ENCODE measurements around the gene OMG. TPM values are rescaled to one million over a fixed set of nuclear protein-coding genes. Genes with fewer than 3 reads are reported as not detected.
A peak's percentile ranks its signal among the peaks of the same experiment; 100 is the strongest.
"Not testable (repeated sequence)": the region's sequence is repeated elsewhere in the genome, so short reads cannot be mapped to it uniquely, and the experiment has no call there.

The OMG gene
- total RNA-seq, 2 donors from 2014 or later = 0.26 to 0.42 TPM

- Mint-ChIP-seq H3K4me1 (peaks cover 25% of the 10 kb centered on the region), H3K4me3 (peak within 1 kb of the TSS; percentile 75), H3K36me3 (ENCODE audit: low read depth) (peaks cover 26% of the 10 kb centered on the region), H3K9me3 (no peaks in the 10 kb centered on the region), H3K27me3 (no peaks in the 10 kb centered on the region), H3K27ac (peak within 1 kb of the TSS; percentile 85)
- ATAC-seq (replicated peaks) = peak; percentile 54
These were observed 17.1 kb upstream of the OMG start, which contains the start of gene EVI2B for GRCh38 chr17:31313982-31314781. TSS of gene EVI2B (minus strand) at chr17:31314054. CDS start at chr17:31305609, 8,445 bp downstream.

- peaks cover 23% of the 10 kb centered on the region for H3K4me1 Mint-ChIP-seq
- H3K9me3 Mint-ChIP-seq; ATAC-seq (replicated peaks); H3K27me3 Mint-ChIP-seq: not testable (repeated sequence)
- H3K27ac Mint-ChIP-seq = peak overlapping the region; percentile 85
- H3K36me3 Mint-ChIP-seq (ENCODE audit: low read depth) = peaks cover 16% of the 10 kb centered on the region
- peak overlapping the region; percentile 75 for H3K4me3 Mint-ChIP-seq
These were observed 15.2 kb upstream of the OMG start for GRCh38 chr17:31312223-31312622.

- Mint-ChIP-seq H3K4me1 (peaks cover 23% of the 10 kb centered on the region), H3K4me3 (peak overlapping the region; percentile 75), H3K27ac (peak overlapping the region; percentile 85), H3K9me3 (no peaks in the 10 kb centered on the region), H3K27me3 (no peaks in the 10 kb centered on the region), H3K36me3 (ENCODE audit: low read depth) (peaks cover 18% of the 10 kb centered on the region)
- no peak for ATAC-seq (replicated peaks)
These were observed 14.5 kb upstream of the OMG start for GRCh38 chr17:31311526-31311925.

GRCh38 chr17:31310886-31311285, 13.8 kb upstream of the OMG start:
- Mint-ChIP-seq H3K36me3 (ENCODE audit: low read depth) (peaks cover 25% of the 10 kb centered on the region), H3K27me3 (no peaks in the 10 kb centered on the region), H3K9me3 (no peaks in the 10 kb centered on the region), H3K27ac (peak overlapping the region; percentile 85), H3K4me1 (peaks cover 26% of the 10 kb centered on the region), H3K4me3 (peak overlapping the region; percentile 75)
- peak; percentile 8 for ATAC-seq (replicated peaks)

- H3K27ac Mint-ChIP-seq = peak overlapping the region; percentile 85
- peaks cover 31% of the 10 kb centered on the region for H3K36me3 Mint-ChIP-seq (ENCODE audit: low read depth)
- no peaks in the 10 kb centered on the region for H3K9me3 Mint-ChIP-seq
- no peaks in the 10 kb centered on the region for H3K27me3 Mint-ChIP-seq
- ATAC-seq (replicated peaks) = peak; percentile 20
- peak overlapping the region; percentile 75 for H3K4me3 Mint-ChIP-seq
- peaks cover 30% of the 10 kb centered on the region for H3K4me1 Mint-ChIP-seq
These were observed 13.2 kb upstream of the OMG start for GRCh38 chr17:31310260-31310659.

- Mint-ChIP-seq H3K4me3 (peak overlapping the region; percentile 75), H3K27me3 (no peaks in the 10 kb centered on the region), H3K4me1 (peaks cover 32% of the 10 kb centered on the region), H3K36me3 (ENCODE audit: low read depth) (peaks cover 38% of the 10 kb centered on the region), H3K27ac (peak overlapping the region; percentile 85), H3K9me3 (no peaks in the 10 kb centered on the region)
- no peak for ATAC-seq (replicated peaks)
These were observed 12.5 kb upstream of the OMG start for GRCh38 chr17:31309556-31309955.

GRCh38 chr17:31308372-31309334, 11.6 kb upstream of the OMG start:
- peaks cover 47% of the 10 kb centered on the region for H3K36me3 Mint-ChIP-seq (ENCODE audit: low read depth)
- peaks cover 35% of the 10 kb centered on the region for H3K4me1 Mint-ChIP-seq
- H3K27me3 Mint-ChIP-seq = no peaks in the 10 kb centered on the region
- peak; percentile 81 for ATAC-seq (replicated peaks)
- H3K9me3 Mint-ChIP-seq = no peaks in the 10 kb centered on the region
- H3K4me3 Mint-ChIP-seq = peak overlapping the region; percentile 75
- H3K27ac Mint-ChIP-seq = peak overlapping the region; percentile 85

GRCh38 chr17:31307640-31308039, 10.6 kb upstream of the OMG start:
- peak; percentile 37 for ATAC-seq (replicated peaks)
- peak overlapping the region; percentile 75 for H3K4me3 Mint-ChIP-seq
- peaks cover 35% of the 10 kb centered on the region for H3K4me1 Mint-ChIP-seq
- H3K36me3 Mint-ChIP-seq (ENCODE audit: low read depth) = peaks cover 57% of the 10 kb centered on the region
- no peaks in the 10 kb centered on the region for H3K9me3 Mint-ChIP-seq
- no peaks in the 10 kb centered on the region for H3K27me3 Mint-ChIP-seq
- H3K27ac Mint-ChIP-seq = peak overlapping the region; percentile 85

GRCh38 chr17:31299624-31300023, 2.6 kb upstream of the OMG start:
- Mint-ChIP-seq H3K9me3 (no peaks in the 10 kb centered on the region), H3K36me3 (ENCODE audit: low read depth) (peaks cover 23% of the 10 kb centered on the region), H3K4me3 (no peak overlapping the region), H3K4me1 (peaks cover 5% of the 10 kb centered on the region), H3K27ac (no peak overlapping the region), H3K27me3 (no peaks in the 10 kb centered on the region)
- no peak for ATAC-seq (replicated peaks)

- ATAC-seq (replicated peaks) = no peak
- Mint-ChIP-seq H3K27ac (no peak overlapping the region), H3K4me1 (no peaks in the 10 kb centered on the region)
These were observed 897 bp downstream of the OMG start for GRCh38 chr17:31296142-31296541.

GRCh38 chr17:31295489-31295871, 1.6 kb downstream of the OMG start:
- Mint-ChIP-seq H3K27ac (no peak overlapping the region), H3K9me3 (no peaks in the 10 kb centered on the region), H3K27me3 (no peaks in the 10 kb centered on the region), H3K36me3 (ENCODE audit: low read depth) (no peaks in the 10 kb centered on the region), H3K4me3 (no peak overlapping the region), H3K4me1 (no peaks in the 10 kb centered on the region)
- ATAC-seq (replicated peaks) = no peak

More at GRCh38 chr17:31296142-31296541, 897 bp downstream of the OMG start:
- H3K27me3 Mint-ChIP-seq = no peaks in the 10 kb centered on the region
- no peaks in the 10 kb centered on the region for H3K9me3 Mint-ChIP-seq
- H3K4me3 Mint-ChIP-seq = no peak overlapping the region
- no peaks in the 10 kb centered on the region for H3K36me3 Mint-ChIP-seq (ENCODE audit: low read depth)

- Mint-ChIP-seq H3K4me1 (no peaks in the 10 kb centered on the region), H3K9me3 (no peaks in the 10 kb centered on the region), H3K27ac (no peak overlapping the region), H3K27me3 (no peaks in the 10 kb centered on the region), H3K4me3 (no peak overlapping the region), H3K36me3 (ENCODE audit: low read depth) (no peaks in the 10 kb centered on the region)
- no peak for ATAC-seq (replicated peaks)
These were observed 2.1 kb downstream of the OMG start for GRCh38 chr17:31294820-31295488.

- H3K36me3 Mint-ChIP-seq (ENCODE audit: low read depth) = no peaks in the 10 kb centered on the region
- H3K27me3 Mint-ChIP-seq = no peaks in the 10 kb centered on the region
- no peaks in the 10 kb centered on the region for H3K4me1 Mint-ChIP-seq
- no peaks in the 10 kb centered on the region for H3K9me3 Mint-ChIP-seq
- ATAC-seq (replicated peaks) = no peak
- no peak overlapping the region for H3K4me3 Mint-ChIP-seq
- no peak overlapping the region for H3K27ac Mint-ChIP-seq
These were observed 2.8 kb downstream of the OMG start for GRCh38 chr17:31294231-31294630.

- Mint-ChIP-seq H3K36me3 (ENCODE audit: low read depth) (no peaks in the 10 kb centered on the region), H3K4me3 (no peak overlapping the region), H3K27ac (no peak overlapping the region), H3K9me3 (no peaks in the 10 kb centered on the region), H3K4me1 (no peaks in the 10 kb centered on the region), H3K27me3 (no peaks in the 10 kb centered on the region)
- no peak for ATAC-seq (replicated peaks)
These were observed 3.5 kb downstream of the OMG start for GRCh38 chr17:31293581-31293980.
